Caco-2 (cell line): ENCODE measurements around the gene EPM2A. TPM values are rescaled to one million over a fixed set of nuclear protein-coding genes. Genes with fewer than 3 reads are reported as not detected.

Source experiments
- BruUV-seq: library from RNA; stranded (reverse); fragments of 400-500 nt; replicated peaks from 2 replicates; lab custom pipeline; 2021; lab: Mats Ljungman, UMichigan
- CTCF ChIA-PET: fragments of 300-600 bp; sonication (Branson Sonifier 250); formaldehyde crosslinking; loops from one replicate; lab custom pipeline; 2022; ENCODE audit warnings: antibody characterized with exemption; lab: Charles Lee
- POLR2A ChIA-PET: fragments of 300-600 bp; sonication (Branson Sonifier 250); formaldehyde crosslinking; loops from one replicate; lab custom pipeline; 2022; ENCODE audit warnings: antibody characterized with exemption; lab: Charles Lee
- DNase-seq, 2 experiments: peaks; one replicate each; pipeline versions ENCODE4 v3.0.0 to v3.0.0-alpha.2; 2020 to 2022
- H3K27me3 ChIP-seq: replicated peaks from 2 replicates; pipeline ENCODE4 v1.6.0; 2011; ENCODE audit warnings: low read length; ENCODE audit not compliant: control insufficient read depth, insufficient read depth
- H3K36me3 ChIP-seq: 2 replicates; pipeline ENCODE4 v1.5.1; 2011; ENCODE audit warnings: low read length; ENCODE audit not compliant: control insufficient read depth, insufficient read depth
- H3K4me1 ChIP-seq: fragments of 250-450 bp; sonication (Bioruptor Pico); 2 replicates; pipeline ENCODE4 v1.5.1; 2020; ENCODE audit warnings: mild to moderate bottlenecking
- H3K4me3 ChIP-seq: 2 replicates; pipeline ENCODE4 v1.5.1; 2011; ENCODE audit warnings: low read depth, mild to moderate bottlenecking, control low read depth, low read length
- H3K9me3 ChIP-seq: fragments of 250-450 bp; sonication (Bioruptor Pico); 2 replicates; pipeline ENCODE4 v1.5.1; 2020; ENCODE audit warnings: mild to moderate bottlenecking, moderate library complexity
- H3K27ac Mint-ChIP-seq: one replicate; pipeline ENCODE4 v1.8.0; 2022; ENCODE audit warnings: mixed read lengths; ENCODE audit not compliant: unreplicated experiment
- H3K27me3 Mint-ChIP-seq: one replicate; pipeline ENCODE4 v1.8.0; 2022; ENCODE audit warnings: mixed read lengths; ENCODE audit not compliant: insufficient read depth, unreplicated experiment
- H3K36me3 Mint-ChIP-seq: one replicate; pipeline ENCODE4 v1.8.0; 2022; ENCODE audit warnings: mild to moderate bottlenecking, mixed read lengths; ENCODE audit not compliant: insufficient read depth, unreplicated experiment
- H3K4me1 Mint-ChIP-seq: one replicate; pipeline ENCODE4 v1.8.0; 2022; ENCODE audit warnings: low read depth, mixed read lengths; ENCODE audit not compliant: unreplicated experiment
- H3K4me3 Mint-ChIP-seq: one replicate; pipeline ENCODE4 v1.8.0; 2022; ENCODE audit warnings: mild to moderate bottlenecking, moderate library complexity, mixed read lengths; ENCODE audit not compliant: unreplicated experiment
- H3K9me3 Mint-ChIP-seq: one replicate; pipeline ENCODE4 v1.8.0; 2022; ENCODE audit warnings: mixed read lengths; ENCODE audit not compliant: unreplicated experiment
- intact Hi-C: fragments of 100-400 bp; cut with micrococcal nuclease; formaldehyde crosslinking; loops from one replicate; pipeline ENCODE4 v1.10.0; 2022; ENCODE audit not compliant: unreplicated experiment
- total RNA-seq: library from RNA; stranded (reverse); gene quantifications from 2 replicates; pipeline ENCODE4 v1.2.3, GENCODE V29; 2022
- TF ChIP-seq, protein P1 (sequence below), 2 experiments: fragments of 200-600 bp in 1 of 2; IDR thresholded peaks; 1 replicate in 1 of 2; 2 replicates in 1 of 2; pipeline versions ENCODE4 v1.5.1 to v1.8.0; 2011 to 2022; ENCODE audit warnings: antibody characterized with exemption in 1 of 2, control low read depth in 1 of 2, inconsistent platforms in 1 of 2, low read depth in 1 of 2, low read length in 1 of 2, mild to moderate bottlenecking in 1 of 2, moderate library complexity in 1 of 2; ENCODE audit not compliant: insufficient read depth in 1 of 2, severe bottlenecking in 1 of 2, unreplicated experiment in 1 of 2

The EPM2A gene
- total RNA-seq, 1 experiment from 2014 or later, result 6.9 TPM

DNA sequence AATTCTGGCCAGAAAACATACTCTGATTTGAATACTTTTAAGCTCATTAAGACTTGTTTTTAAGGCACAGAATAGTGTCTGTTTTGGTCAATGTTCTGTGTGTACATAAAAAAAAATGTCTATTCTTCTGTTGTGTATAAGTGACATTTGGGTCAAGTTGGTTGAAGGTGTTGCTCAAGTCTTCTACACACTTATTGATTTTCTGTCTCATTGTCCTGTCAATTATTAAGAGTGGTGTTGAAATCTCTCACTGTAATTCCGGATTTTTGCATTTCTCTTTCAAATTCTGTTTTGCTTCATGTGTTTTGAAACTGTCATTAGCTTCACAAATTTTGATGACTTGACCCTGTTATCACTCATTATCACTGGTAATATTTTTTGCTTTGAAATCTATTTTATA lies 37.5 kb upstream of the EPM2A start:
- intact Hi-C loops, result no loop called here
- H3K4me3 ChIP-seq, result no peak overlapping the region
- TF ChIP-seq, protein P1, sequence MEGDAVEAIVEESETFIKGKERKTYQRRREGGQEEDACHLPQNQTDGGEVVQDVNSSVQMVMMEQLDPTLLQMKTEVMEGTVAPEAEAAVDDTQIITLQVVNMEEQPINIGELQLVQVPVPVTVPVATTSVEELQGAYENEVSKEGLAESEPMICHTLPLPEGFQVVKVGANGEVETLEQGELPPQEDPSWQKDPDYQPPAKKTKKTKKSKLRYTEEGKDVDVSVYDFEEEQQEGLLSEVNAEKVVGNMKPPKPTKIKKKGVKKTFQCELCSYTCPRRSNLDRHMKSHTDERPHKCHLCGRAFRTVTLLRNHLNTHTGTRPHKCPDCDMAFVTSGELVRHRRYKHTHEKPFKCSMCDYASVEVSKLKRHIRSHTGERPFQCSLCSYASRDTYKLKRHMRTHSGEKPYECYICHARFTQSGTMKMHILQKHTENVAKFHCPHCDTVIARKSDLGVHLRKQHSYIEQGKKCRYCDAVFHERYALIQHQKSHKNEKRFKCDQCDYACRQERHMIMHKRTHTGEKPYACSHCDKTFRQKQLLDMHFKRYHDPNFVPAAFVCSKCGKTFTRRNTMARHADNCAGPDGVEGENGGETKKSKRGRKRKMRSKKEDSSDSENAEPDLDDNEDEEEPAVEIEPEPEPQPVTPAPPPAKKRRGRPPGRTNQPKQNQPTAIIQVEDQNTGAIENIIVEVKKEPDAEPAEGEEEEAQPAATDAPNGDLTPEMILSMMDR (IDR thresholded peaks at IDR 0.05; ENCODE audit: insufficient read depth in 1 of 2, low read depth in 1 of 2, low read length in 1 of 2, severe bottlenecking in 1 of 2, unreplicated experiment in 1 of 2), result no peak
- Mint-ChIP-seq H3K36me3 (no peaks in the 10 kb centered on the region), H3K27ac (no peak overlapping the region), H3K4me1 (no peaks in the 10 kb centered on the region), H3K27me3 (no peaks in the 10 kb centered on the region), H3K9me3 (peaks cover 17% of the 10 kb centered on the region), H3K4me3 (no peak overlapping the region)
- no peaks in the 10 kb centered on the region for H3K36me3 ChIP-seq
- no TSS peak for BruUV-seq
- H3K4me1 ChIP-seq, result no peaks in the 10 kb centered on the region
- ChIA-PET CTCF (no interaction called here), POLR2A (no interaction called here)
- no peaks in the 10 kb centered on the region for H3K9me3 ChIP-seq
- DNase-seq, result no peak
- H3K27me3 ChIP-seq, result no peaks in the 10 kb centered on the region

DNA sequence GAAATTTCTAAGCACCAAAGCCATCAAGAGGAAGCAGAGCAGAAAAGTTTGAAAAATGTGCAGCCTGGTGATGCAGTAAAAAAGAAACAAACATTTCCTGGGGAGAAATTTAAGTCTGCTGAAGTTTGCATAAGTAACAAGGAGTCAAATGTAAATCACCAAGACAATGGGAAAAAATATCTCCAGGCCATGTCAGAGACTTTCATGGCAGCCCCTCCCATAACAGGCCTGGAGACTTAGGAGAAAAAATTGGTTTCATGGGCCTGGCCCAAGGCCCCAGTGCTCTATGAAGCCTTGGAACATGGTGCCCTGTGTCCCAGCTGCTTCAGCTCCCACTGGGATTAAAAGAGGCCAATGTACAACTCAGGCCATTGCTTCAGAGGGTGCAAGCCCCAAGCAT lies 30.1 kb upstream of the EPM2A start:
- H3K4me3 ChIP-seq, result no peak overlapping the region
- no TSS peak for BruUV-seq
- TF ChIP-seq, protein P1 (IDR thresholded peaks at IDR 0.05; ENCODE audit: insufficient read depth in 1 of 2, low read depth in 1 of 2, low read length in 1 of 2, severe bottlenecking in 1 of 2, unreplicated experiment in 1 of 2), result no peak
- H3K36me3 ChIP-seq, result no peaks in the 10 kb centered on the region
- H3K27me3 ChIP-seq, result no peaks in the 10 kb centered on the region
- ChIA-PET CTCF (no interaction called here), POLR2A (no interaction called here)
- H3K27me3 Mint-ChIP-seq, result no peaks in the 10 kb centered on the region
- H3K4me3 Mint-ChIP-seq, result no peak overlapping the region
- no peak overlapping the region for H3K27ac Mint-ChIP-seq
- peaks cover 18% of the 10 kb centered on the region for H3K9me3 Mint-ChIP-seq
- no peaks in the 10 kb centered on the region for H3K36me3 Mint-ChIP-seq
- DNase-seq, result no peak
- H3K9me3 ChIP-seq, result no peaks in the 10 kb centered on the region
- intact Hi-C loops, result no loop called here
- peaks cover 9% of the 10 kb centered on the region for H3K4me1 Mint-ChIP-seq
- peaks cover 10% of the 10 kb centered on the region; the same call in 1 of the 2 replicates for H3K4me1 ChIP-seq

DNA sequence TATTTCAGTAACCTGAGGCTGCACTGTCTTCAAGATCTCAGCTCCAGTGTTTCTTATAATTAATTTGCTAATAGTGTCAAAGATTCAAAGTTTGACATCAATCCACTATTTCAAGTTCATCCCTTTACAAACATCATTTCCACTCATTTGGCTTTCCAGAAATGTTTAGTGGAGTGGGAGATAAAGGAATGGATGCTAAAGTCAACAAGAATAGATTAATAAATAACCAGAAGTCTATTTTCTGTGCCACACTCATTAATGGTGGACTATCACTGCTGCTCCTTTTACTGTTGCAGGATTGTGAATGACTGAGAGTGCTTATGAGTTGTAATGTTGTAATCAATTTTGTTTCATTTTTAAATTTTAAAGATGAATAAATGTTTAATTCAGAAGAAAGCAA lies 28.4 kb upstream of the EPM2A start:
- peaks cover 9% of the 10 kb centered on the region for H3K9me3 Mint-ChIP-seq
- intact Hi-C loops, result no loop called here
- no peaks in the 10 kb centered on the region for H3K36me3 Mint-ChIP-seq
- peaks cover 9% of the 10 kb centered on the region for H3K4me1 Mint-ChIP-seq
- no peaks in the 10 kb centered on the region for H3K27me3 Mint-ChIP-seq
- no peaks in the 10 kb centered on the region for H3K27me3 ChIP-seq
- H3K36me3 ChIP-seq, result no peaks in the 10 kb centered on the region
- no peaks in the 10 kb centered on the region for H3K9me3 ChIP-seq
- H3K27ac Mint-ChIP-seq, result no peak overlapping the region
- no peak overlapping the region for H3K4me3 Mint-ChIP-seq
- no TSS peak for BruUV-seq
- ChIA-PET CTCF (no interaction called here), POLR2A (no interaction called here)
- H3K4me3 ChIP-seq, result no peak overlapping the region
- TF ChIP-seq, protein P1 (IDR thresholded peaks at IDR 0.05; ENCODE audit: insufficient read depth in 1 of 2, low read depth in 1 of 2, low read length in 1 of 2, severe bottlenecking in 1 of 2, unreplicated experiment in 1 of 2), result no peak
- DNase-seq, result no peak
- H3K4me1 ChIP-seq, result peaks cover 10% of the 10 kb centered on the region; the same call in 1 of the 2 replicates
